ENCODE data around the gene TACC2.
A peak's percentile ranks its signal among the peaks of the same experiment; 100 is the strongest.
"Not testable (repeated sequence)": the region's sequence is repeated elsewhere in the genome, so short reads cannot be mapped to it uniquely, and the experiment has no call there.

TACC2 gene

DNA sequence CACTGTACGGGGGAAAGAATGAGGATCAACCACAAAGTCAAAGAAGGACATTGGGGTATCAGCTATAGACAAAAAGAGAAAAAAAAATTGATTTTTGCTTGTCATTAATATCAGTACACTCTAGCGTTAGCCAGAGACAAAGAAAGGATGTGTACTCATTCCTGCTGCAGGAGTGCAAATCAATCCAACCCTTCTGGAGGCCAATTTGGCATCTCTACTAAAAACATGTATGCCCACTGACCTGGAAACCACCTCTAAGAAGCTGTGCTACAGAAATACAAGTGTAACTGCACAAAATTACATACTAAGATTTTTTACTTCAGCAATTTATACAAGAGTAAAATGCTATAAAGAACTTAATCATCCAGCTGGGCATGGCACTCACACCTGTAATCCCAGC lies 27.5 kb upstream of the TACC2 start:
- no peaks in the 10 kb centered on the region for H3K4me1 ChIP-seq (ENCODE audit: control insufficient read depth, insufficient read depth, low read length, poor library complexity, severe bottlenecking)
- H3K9me3 ChIP-seq (ENCODE audit: control insufficient read depth, low read length) = no peaks in the 10 kb centered on the region
- H3K27me3 ChIP-seq (replicated peaks; ENCODE audit: control insufficient read depth, insufficient read depth, low read length, poor library complexity, severe bottlenecking) = no peaks in the 10 kb centered on the region
- no peak for DNase-seq
- no peak overlapping the region for H3K4me3 ChIP-seq (ENCODE audit: insufficient read depth, low read depth, low read length, poor library complexity, severe bottlenecking)
- no peak overlapping the region for H3K27ac ChIP-seq (ENCODE audit: insufficient read depth, low read length, poor library complexity, severe bottlenecking)
- peaks cover 37% of the 10 kb centered on the region for H3K36me3 ChIP-seq (ENCODE audit: control insufficient read depth, insufficient read depth, low read length)

DNA sequence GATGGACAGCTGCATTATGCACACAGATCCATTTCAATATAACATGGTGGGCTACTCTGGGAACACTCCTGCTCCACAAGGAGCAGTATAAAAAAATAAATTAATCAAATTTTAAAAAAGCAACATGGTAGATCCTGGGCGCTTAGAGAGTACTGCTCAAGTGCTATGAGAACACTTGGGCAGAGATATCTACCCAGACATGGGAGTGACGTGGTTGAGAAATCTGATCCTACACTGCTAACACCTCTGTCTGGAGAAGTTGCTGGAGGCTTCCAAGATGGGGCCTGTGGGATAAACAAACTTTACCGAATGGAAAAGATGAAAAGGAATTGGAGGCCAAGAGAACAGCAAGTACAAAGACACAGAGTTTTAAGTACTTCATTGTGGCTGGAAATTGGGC lies 23.0 kb upstream of the TACC2 start:
- Histone ChIP-seq H3K4me3 (ENCODE audit: insufficient read depth, low read depth, low read length, poor library complexity, severe bottlenecking) (no peak overlapping the region), H3K9me3 (ENCODE audit: control insufficient read depth, low read length) (no peaks in the 10 kb centered on the region), H3K4me1 (ENCODE audit: control insufficient read depth, insufficient read depth, low read length, poor library complexity, severe bottlenecking) (no peaks in the 10 kb centered on the region), H3K27ac (ENCODE audit: insufficient read depth, low read length, poor library complexity, severe bottlenecking) (no peak overlapping the region), H3K27me3 (replicated peaks; ENCODE audit: control insufficient read depth, insufficient read depth, low read length, poor library complexity, severe bottlenecking) (no peaks in the 10 kb centered on the region), H3K36me3 (ENCODE audit: control insufficient read depth, insufficient read depth, low read length) (peaks cover 46% of the 10 kb centered on the region)
- no peak for DNase-seq

DNA sequence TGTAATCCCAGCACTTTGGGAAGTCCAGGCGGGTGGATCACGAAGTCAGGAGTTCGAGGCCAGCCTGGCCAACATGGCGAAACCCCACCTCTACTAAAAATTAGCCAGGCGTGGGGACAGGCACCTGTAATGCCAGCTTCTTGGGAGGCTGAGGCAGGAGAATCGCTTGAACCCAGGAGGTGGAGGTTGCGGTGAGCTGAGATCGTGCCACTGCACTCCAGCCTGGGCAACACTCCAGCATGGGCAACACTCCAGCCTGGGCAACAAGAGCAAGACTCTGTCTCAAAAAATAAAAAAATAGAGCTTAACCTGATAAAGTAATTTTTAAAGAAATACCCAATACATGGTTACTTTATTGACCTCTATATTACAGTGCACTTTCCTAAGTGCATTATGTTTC lies 19.9 kb upstream of the TACC2 start:
- not testable (repeated sequence) for H3K27me3 ChIP-seq (replicated peaks; ENCODE audit: control insufficient read depth, insufficient read depth, low read length, poor library complexity, severe bottlenecking); H3K4me1 ChIP-seq (ENCODE audit: control insufficient read depth, insufficient read depth, low read length, poor library complexity, severe bottlenecking)

DNA sequence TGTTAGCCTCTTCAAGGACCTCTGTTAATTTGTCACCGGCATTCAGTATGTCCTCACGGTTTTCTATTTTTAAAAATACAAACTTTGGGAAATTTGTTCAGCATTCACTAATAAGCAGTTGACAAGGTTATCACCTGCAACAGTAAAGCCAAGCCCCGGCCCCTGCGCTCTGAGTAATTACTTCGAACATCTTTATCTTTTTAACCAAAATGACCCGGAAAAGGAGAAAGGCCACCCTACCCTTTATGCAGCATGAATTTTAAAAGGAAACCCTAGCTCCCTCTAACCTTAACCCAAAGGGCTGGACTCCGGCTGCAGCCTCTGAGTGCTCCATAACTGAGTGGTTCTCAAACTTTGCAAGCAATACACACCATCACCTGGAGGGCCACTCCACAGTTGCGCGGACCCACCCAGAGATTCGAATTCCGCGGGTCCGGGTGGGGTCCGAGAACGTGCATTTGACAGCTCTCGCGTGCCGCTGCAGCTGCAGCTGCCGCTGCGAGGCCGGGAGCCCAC lies 14.9 kb upstream of the TACC2 start:
- H3K4me1 ChIP-seq (ENCODE audit: control insufficient read depth, insufficient read depth, low read length, poor library complexity, severe bottlenecking) = peaks cover 9% of the 10 kb centered on the region
- H3K9me3 ChIP-seq (ENCODE audit: control insufficient read depth, low read length) = no peaks in the 10 kb centered on the region
- H3K4me3 ChIP-seq (ENCODE audit: insufficient read depth, low read depth, low read length, poor library complexity, severe bottlenecking) = peak overlapping the region; percentile 95
- no peak for DNase-seq
- no peaks in the 10 kb centered on the region for H3K27me3 ChIP-seq (replicated peaks; ENCODE audit: control insufficient read depth, insufficient read depth, low read length, poor library complexity, severe bottlenecking)
- H3K27ac ChIP-seq (ENCODE audit: insufficient read depth, low read length, poor library complexity, severe bottlenecking) = peak overlapping the region; percentile 68
- no peaks in the 10 kb centered on the region for H3K36me3 ChIP-seq (ENCODE audit: control insufficient read depth, insufficient read depth, low read length)

More for the DNA sequence above, 19.9 kb upstream of the TACC2 start:
- H3K9me3 ChIP-seq (ENCODE audit: control insufficient read depth, low read length); H3K4me3 ChIP-seq (ENCODE audit: insufficient read depth, low read depth, low read length, poor library complexity, severe bottlenecking); DNase-seq; H3K27ac ChIP-seq (ENCODE audit: insufficient read depth, low read length, poor library complexity, severe bottlenecking): not testable (repeated sequence)
- H3K36me3 ChIP-seq (ENCODE audit: control insufficient read depth, insufficient read depth, low read length) = peaks cover 42% of the 10 kb centered on the region

DNA sequence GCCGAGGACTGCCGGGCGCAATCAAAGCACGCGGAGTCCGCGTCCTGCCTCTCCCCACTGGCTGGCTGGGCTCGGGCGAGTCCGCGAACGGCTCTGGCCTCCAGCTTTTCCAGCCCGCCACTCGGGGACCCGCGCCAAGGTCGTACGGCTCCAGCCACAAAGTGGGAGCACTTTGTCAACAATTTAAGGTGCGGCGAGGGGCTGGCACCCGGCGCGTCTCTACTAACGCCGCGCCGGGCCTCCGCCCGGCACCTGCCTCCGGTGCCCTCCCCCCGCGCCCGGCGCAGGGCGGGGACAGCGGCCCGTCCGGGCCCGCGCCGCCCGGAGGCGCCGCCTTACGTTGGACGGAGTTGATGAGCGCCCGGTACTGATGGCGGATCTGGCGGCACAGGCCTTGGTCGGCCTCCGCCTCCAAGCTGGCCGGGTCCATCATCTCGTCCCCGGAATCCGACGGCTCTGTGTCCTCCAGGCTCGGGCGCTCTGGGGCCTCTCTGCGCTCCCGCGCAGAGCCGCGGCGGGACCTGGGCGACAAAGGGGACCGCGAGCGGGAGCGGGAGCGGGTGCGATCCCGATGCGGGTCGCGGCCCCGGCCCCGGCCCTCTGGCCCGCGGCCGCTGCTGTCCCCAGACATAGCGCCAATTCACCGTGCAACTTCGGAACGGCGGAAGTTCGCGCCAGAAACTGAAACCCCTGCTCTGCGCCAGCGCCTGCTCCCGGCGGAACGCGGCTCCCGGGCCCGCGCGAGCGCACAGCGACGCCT lies 14.2 kb upstream of the TACC2 start, which contains the start of gene NSMCE4A:
Gene NSMCE4A, minus strand, starts transcription at position 683 of the 760 bp plus-strand sequence. Its CDS starts 52 bp downstream, at position 631.
- Histone ChIP-seq H3K36me3 (ENCODE audit: control insufficient read depth, insufficient read depth, low read length) (no peaks in the 10 kb centered on the region), H3K9me3 (ENCODE audit: control insufficient read depth, low read length) (no peaks in the 10 kb centered on the region), H3K27ac (ENCODE audit: insufficient read depth, low read length, poor library complexity, severe bottlenecking) (peak within 1 kb of the TSS; percentile 68), H3K4me3 (ENCODE audit: insufficient read depth, low read depth, low read length, poor library complexity, severe bottlenecking) (peak within 1 kb of the TSS; percentile 95), H3K27me3 (replicated peaks; ENCODE audit: control insufficient read depth, insufficient read depth, low read length, poor library complexity, severe bottlenecking) (no peaks in the 10 kb centered on the region), H3K4me1 (ENCODE audit: control insufficient read depth, insufficient read depth, low read length, poor library complexity, severe bottlenecking) (peaks cover 9% of the 10 kb centered on the region)
- peak; percentile 10 to 40 (median 32) for DNase-seq

DNA sequence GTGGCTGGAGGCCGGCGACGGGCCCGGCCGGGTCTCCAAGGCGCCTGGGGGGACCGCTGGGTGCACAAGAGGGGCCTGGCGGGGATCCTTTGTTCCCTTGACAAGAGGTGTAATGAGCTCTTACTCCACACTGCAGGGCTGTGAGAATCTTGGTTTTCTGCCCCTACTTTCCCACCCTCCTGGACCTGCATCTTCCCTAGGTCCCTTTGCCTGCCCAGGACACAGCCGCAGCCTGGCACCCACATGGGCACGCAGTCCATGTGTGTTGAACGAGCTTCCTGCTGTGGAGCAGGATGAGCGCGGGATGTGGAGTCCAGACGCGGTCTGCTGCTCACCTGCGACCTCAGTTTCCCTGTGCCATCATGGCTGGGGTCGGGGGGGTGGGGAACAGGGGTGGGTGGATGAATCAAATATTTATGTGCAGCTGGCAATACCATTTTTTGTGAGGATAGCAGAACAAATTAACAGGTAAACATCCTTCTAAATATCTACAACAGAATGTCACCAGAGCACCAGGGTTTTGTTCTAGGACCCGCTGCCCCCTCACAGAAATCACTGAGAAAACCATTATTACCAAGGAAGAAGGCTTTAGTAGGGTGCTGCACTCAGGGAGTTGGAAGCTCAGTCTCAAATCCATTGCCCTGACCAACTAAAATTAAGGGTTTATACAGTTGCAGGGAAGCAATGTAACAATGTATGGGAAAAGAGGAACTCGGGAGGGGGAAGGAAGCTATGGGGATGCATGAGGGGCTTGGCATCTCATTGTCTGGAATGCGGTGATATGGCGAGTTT lies 13.5 kb upstream of the TACC2 start:
- H3K27me3 ChIP-seq (replicated peaks; ENCODE audit: control insufficient read depth, insufficient read depth, low read length, poor library complexity, severe bottlenecking) = no peaks in the 10 kb centered on the region
- no peaks in the 10 kb centered on the region for H3K9me3 ChIP-seq (ENCODE audit: control insufficient read depth, low read length)
- no peak for DNase-seq
- peaks cover 9% of the 10 kb centered on the region for H3K4me1 ChIP-seq (ENCODE audit: control insufficient read depth, insufficient read depth, low read length, poor library complexity, severe bottlenecking)
- H3K4me3 ChIP-seq (ENCODE audit: insufficient read depth, low read depth, low read length, poor library complexity, severe bottlenecking) = peak overlapping the region; percentile 95
- H3K27ac ChIP-seq (ENCODE audit: insufficient read depth, low read length, poor library complexity, severe bottlenecking) = peak overlapping the region; percentile 68
- H3K36me3 ChIP-seq (ENCODE audit: control insufficient read depth, insufficient read depth, low read length) = no peaks in the 10 kb centered on the region

DNA sequence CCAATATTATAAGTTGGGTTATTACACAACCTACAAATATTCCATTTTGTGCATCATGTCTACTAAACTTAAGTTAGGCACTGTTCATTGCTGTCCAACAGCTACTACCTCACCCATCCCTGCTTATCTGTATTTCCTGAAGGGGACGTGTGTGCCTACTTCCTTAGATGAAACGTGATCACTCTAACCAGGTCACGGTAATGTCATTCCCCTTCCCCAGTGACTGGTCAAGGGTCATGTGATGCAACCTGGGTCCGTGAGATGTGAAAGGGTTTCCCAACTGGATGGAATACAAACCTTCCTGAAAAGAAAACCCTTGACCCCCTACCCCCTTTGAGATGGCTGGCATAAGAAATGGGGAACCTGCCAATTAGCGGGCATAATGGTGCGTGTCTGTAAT lies 12.4 kb upstream of the TACC2 start:
- Histone ChIP-seq H3K4me1 (ENCODE audit: control insufficient read depth, insufficient read depth, low read length, poor library complexity, severe bottlenecking) (peaks cover 9% of the 10 kb centered on the region), H3K9me3 (ENCODE audit: control insufficient read depth, low read length) (no peaks in the 10 kb centered on the region), H3K4me3 (ENCODE audit: insufficient read depth, low read depth, low read length, poor library complexity, severe bottlenecking) (no peak overlapping the region), H3K27ac (ENCODE audit: insufficient read depth, low read length, poor library complexity, severe bottlenecking) (no peak overlapping the region), H3K27me3 (replicated peaks; ENCODE audit: control insufficient read depth, insufficient read depth, low read length, poor library complexity, severe bottlenecking) (no peaks in the 10 kb centered on the region), H3K36me3 (ENCODE audit: control insufficient read depth, insufficient read depth, low read length) (no peaks in the 10 kb centered on the region)
- no peak for DNase-seq

DNA sequence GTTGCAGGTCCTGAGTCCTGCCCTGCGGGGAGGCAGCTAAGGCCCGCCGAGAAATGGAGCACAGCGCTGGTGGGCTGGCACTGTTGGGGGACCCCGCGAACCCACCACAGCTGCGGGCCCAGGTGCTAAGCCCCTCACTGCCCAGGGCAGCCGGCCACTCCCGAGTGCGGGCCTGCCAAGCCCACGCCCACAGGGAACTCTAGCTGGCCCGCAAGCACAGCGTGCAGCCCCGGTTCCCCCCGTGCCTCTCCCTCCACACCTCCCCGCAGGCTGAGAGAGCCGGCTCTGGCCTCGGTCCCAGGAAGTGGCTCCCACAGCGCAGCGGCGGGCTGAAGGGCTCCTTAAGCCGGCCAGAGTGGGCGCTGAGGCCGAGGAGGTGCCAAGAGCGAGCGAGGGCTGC lies 10.5 kb upstream of the TACC2 start:
- Histone ChIP-seq H3K36me3 (ENCODE audit: control insufficient read depth, insufficient read depth, low read length) (no peaks in the 10 kb centered on the region), H3K27me3 (replicated peaks; ENCODE audit: control insufficient read depth, insufficient read depth, low read length, poor library complexity, severe bottlenecking) (no peaks in the 10 kb centered on the region), H3K9me3 (ENCODE audit: control insufficient read depth, low read length) (no peaks in the 10 kb centered on the region), H3K27ac (ENCODE audit: insufficient read depth, low read length, poor library complexity, severe bottlenecking) (no peak overlapping the region), H3K4me3 (ENCODE audit: insufficient read depth, low read depth, low read length, poor library complexity, severe bottlenecking) (no peak overlapping the region), H3K4me1 (ENCODE audit: control insufficient read depth, insufficient read depth, low read length, poor library complexity, severe bottlenecking) (peaks cover 2% of the 10 kb centered on the region)
- no peak for DNase-seq

DNA sequence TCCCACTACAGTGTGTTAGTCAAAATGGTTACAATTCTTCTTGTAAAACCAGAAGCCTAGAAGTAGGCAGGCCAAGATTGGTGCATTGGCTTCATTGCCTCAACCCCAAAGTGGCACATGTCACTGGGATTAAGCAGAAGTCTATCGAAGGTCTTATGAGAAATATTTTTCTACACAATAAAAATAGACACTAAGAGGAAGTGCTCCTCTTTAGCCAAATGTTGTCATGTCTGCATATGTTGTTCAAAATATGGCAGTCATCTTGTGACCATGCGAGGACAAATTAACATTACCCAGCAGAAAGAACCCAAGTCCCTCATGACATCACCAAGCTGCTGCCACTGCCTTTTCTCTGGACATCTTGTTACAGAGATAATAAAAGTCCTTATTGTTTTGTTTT lies 7.6 kb upstream of the TACC2 start:
- Histone ChIP-seq H3K36me3 (ENCODE audit: control insufficient read depth, insufficient read depth, low read length) (no peaks in the 10 kb centered on the region), H3K27ac (ENCODE audit: insufficient read depth, low read length, poor library complexity, severe bottlenecking) (no peak overlapping the region), H3K4me1 (ENCODE audit: control insufficient read depth, insufficient read depth, low read length, poor library complexity, severe bottlenecking) (no peaks in the 10 kb centered on the region), H3K9me3 (ENCODE audit: control insufficient read depth, low read length) (no peaks in the 10 kb centered on the region), H3K4me3 (ENCODE audit: insufficient read depth, low read depth, low read length, poor library complexity, severe bottlenecking) (no peak overlapping the region), H3K27me3 (replicated peaks; ENCODE audit: control insufficient read depth, insufficient read depth, low read length, poor library complexity, severe bottlenecking) (no peaks in the 10 kb centered on the region)
- no peak for DNase-seq

DNA sequence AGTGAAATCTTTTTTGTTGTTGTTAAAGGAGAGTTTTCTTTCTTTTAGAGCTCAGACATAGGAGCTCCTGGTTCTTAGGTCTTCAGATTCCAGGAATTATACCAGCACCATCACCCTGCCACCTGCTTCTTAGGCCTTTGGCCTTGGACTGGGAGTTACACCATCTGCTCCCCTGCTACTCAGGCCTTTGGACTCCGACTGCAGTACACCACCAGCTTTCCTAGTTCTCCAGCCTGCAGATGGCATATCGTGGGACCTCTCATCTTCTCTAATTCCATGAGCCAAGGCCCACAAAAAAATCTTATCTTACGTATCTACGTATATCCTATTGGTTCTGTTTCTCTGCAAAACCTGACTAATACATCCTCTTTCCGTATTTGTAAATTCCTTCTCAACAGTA lies 5.1 kb upstream of the TACC2 start:
- DNase-seq = no peak
- H3K27me3 ChIP-seq (replicated peaks; ENCODE audit: control insufficient read depth, insufficient read depth, low read length, poor library complexity, severe bottlenecking) = no peaks in the 10 kb centered on the region
- H3K27ac ChIP-seq (ENCODE audit: insufficient read depth, low read length, poor library complexity, severe bottlenecking) = no peak overlapping the region
- H3K4me1 ChIP-seq (ENCODE audit: control insufficient read depth, insufficient read depth, low read length, poor library complexity, severe bottlenecking) = no peaks in the 10 kb centered on the region
- no peaks in the 10 kb centered on the region for H3K36me3 ChIP-seq (ENCODE audit: control insufficient read depth, insufficient read depth, low read length)
- H3K4me3 ChIP-seq (ENCODE audit: insufficient read depth, low read depth, low read length, poor library complexity, severe bottlenecking) = no peak overlapping the region
- H3K9me3 ChIP-seq (ENCODE audit: control insufficient read depth, low read length) = no peaks in the 10 kb centered on the region
